BLaER1 (cell line): ENCODE data around the gene KCNB1.
A peak's percentile ranks its signal among the peaks of the same experiment; 100 is the strongest.

Experiments used
- H3K27ac ChIP-seq: shearing (Covaris generic); formaldehyde crosslinking; 2 replicates; pipeline ENCODE4 v1.8.1; 2022
- H3K27me3 ChIP-seq: shearing (Covaris generic); formaldehyde crosslinking; 2 replicates; pipeline ENCODE4 v1.8.1; 2022
- H3K36me3 ChIP-seq: shearing (Covaris generic); formaldehyde crosslinking; 2 replicates; pipeline ENCODE4 v1.8.1; 2022
- H3K4me1 ChIP-seq: shearing (Covaris generic); formaldehyde crosslinking; 2 replicates; pipeline ENCODE4 v1.8.1; 2022
- H3K4me2 ChIP-seq: shearing (Covaris generic); formaldehyde crosslinking; 2 replicates; pipeline ENCODE4 v1.8.1; 2022
- H3K4me3 ChIP-seq: shearing (Covaris generic); formaldehyde crosslinking; 2 replicates; pipeline ENCODE4 v1.8.1; 2022
- H3K9ac ChIP-seq: shearing (Covaris generic); formaldehyde crosslinking; 2 replicates; pipeline ENCODE4 v1.8.1; 2022
- H3K9me3 ChIP-seq: shearing (Covaris generic); formaldehyde crosslinking; 2 replicates; pipeline ENCODE4 v1.8.1; 2022
- H4K20me1 ChIP-seq: shearing (Covaris generic); formaldehyde crosslinking; 2 replicates; pipeline ENCODE4 v1.8.1; 2022
- Cebpa-rat ChIP-seq: shearing (Covaris generic); IDR thresholded peaks from 2 replicates; pipeline ENCODE4 v1.8.1; 2022

The KCNB1 gene

DNA sequence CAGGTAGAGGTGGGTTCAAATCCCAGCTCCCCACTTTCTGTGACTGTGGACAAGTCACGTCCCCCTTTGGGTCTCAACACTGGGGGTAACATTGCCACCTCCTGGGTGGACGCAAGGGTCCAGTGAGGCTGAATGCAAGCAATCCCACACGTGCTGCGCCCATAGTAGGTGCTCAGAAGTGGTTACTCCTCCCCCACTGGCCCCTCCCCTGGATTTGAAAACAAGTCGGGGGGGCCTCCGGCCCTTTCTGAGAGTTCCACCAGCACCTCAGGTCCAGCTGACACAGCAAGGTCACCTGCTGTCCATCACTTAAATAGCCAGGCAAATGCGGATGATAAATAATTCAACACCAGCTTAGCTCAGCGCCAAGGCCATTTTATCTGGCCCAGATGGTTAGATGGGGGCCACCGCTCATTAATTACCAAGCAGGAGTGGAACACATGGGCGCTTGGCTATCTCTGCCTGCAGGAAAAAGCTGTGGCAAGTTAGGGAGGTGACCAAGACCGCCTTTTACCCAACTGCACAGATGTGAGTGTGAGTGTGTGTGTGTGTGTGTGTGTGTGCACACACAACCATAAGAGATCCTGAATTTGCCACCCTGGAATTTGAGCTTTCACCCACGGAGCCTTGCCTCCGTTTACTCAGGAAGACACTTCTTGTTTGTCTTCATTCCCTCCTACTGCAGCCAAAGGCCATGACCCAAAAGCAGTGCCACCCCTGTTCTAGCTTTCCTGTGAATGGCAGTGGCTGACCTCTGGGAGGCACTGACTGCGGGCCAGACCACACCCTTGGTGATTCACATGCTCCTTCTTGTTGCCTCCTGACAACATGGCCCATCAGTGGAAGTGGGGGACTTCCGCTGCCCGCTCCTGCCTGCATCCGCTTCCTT, 34.7 kb upstream of the KCNB1 start:
- no peak overlapping the region for H3K9ac ChIP-seq
- H3K4me3 ChIP-seq, result no peak overlapping the region
- H3K36me3 ChIP-seq, result no peaks in the 10 kb centered on the region
- no peak overlapping the region for H3K4me2 ChIP-seq
- no peaks in the 10 kb centered on the region for H3K9me3 ChIP-seq
- H4K20me1 ChIP-seq, result no peaks in the 10 kb centered on the region
- no peaks in the 10 kb centered on the region for H3K4me1 ChIP-seq
- H3K27me3 ChIP-seq, result no peaks in the 10 kb centered on the region
- no peak overlapping the region for H3K27ac ChIP-seq
- no peak for TF ChIP-seq Cebpa-rat

DNA sequence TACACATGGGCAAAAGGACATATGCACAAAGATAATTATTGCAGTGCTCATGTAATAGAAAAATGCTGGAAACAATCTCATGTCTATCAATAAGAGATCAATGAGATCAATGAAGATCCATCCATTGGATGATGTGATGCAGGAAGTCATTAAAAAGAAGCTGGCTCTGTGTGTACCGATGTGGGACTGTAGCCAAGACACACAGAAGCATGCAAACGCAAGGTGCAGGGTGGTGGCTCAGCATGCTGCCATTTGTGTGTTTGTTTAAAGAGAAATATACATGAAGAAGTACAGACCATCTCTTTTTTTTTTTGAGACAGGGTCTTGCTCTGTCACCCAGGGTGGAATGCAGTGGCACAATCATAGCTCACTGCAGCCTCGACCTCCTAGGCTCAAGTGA, 33.1 kb upstream of the KCNB1 start:
- Histone ChIP-seq H3K4me3 (no peak overlapping the region), H3K9me3 (no peaks in the 10 kb centered on the region), H3K27ac (no peak overlapping the region), H3K4me1 (peaks cover 4% of the 10 kb centered on the region), H4K20me1 (no peaks in the 10 kb centered on the region), H3K36me3 (no peaks in the 10 kb centered on the region), H3K27me3 (no peaks in the 10 kb centered on the region), H3K4me2 (no peak overlapping the region), H3K9ac (no peak overlapping the region)
- TF ChIP-seq Cebpa-rat, result no peak

DNA sequence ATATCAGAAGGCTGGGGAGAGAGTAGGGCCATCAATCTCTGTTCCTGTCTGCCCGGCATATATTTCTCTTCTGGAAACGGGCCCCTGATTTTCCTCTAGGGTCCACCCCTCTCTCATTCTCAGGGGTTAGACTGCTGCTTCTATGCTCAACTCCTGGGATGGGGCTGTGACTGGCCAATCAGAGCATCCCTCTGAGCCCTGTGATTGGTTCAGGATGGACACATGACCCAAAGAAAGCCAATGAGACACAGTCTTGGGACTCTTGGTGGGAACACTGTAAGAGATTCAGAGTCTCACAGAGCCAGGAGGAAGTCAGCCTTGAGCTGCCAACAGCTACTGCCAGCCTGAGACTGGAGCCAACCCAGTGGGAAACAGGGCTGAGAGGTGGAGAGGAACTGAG, 31.0 kb upstream of the KCNB1 start:
- no peaks in the 10 kb centered on the region for H3K27me3 ChIP-seq
- H4K20me1 ChIP-seq, result no peaks in the 10 kb centered on the region
- no peak overlapping the region for H3K4me2 ChIP-seq
- TF ChIP-seq Cebpa-rat, result no peak
- no peak overlapping the region for H3K9ac ChIP-seq
- no peaks in the 10 kb centered on the region for H3K9me3 ChIP-seq
- H3K27ac ChIP-seq, result no peak overlapping the region
- peaks cover 14% of the 10 kb centered on the region for H3K4me1 ChIP-seq
- no peaks in the 10 kb centered on the region for H3K36me3 ChIP-seq
- no peak overlapping the region for H3K4me3 ChIP-seq

DNA sequence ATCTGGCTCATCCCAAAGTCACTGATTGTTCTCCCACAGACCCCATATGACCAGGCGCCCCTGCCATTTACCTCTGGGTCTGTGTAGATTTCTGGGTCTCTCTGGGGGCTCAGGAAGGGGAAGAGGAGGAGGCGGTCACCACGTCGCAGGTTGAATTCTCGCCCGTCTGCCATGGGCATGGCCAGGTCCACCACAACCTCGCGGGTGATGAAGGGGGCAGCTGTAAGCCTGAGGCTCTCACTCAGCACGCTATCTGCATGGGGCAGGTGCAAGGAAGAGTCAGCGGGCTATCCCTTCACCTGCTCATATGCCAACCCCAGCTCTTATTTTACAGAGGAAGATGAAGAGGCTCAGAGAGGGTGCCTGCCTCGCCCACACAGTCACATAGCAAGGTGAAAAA, 30.5 kb upstream of the KCNB1 start:
- H3K9ac ChIP-seq, result no peak overlapping the region
- no peak overlapping the region for H3K4me2 ChIP-seq
- no peaks in the 10 kb centered on the region for H4K20me1 ChIP-seq
- no peak overlapping the region for H3K4me3 ChIP-seq
- H3K9me3 ChIP-seq, result no peaks in the 10 kb centered on the region
- TF ChIP-seq Cebpa-rat, result no peak
- H3K36me3 ChIP-seq, result no peaks in the 10 kb centered on the region
- no peaks in the 10 kb centered on the region for H3K27me3 ChIP-seq
- no peak overlapping the region for H3K27ac ChIP-seq
- H3K4me1 ChIP-seq, result peaks cover 19% of the 10 kb centered on the region

DNA sequence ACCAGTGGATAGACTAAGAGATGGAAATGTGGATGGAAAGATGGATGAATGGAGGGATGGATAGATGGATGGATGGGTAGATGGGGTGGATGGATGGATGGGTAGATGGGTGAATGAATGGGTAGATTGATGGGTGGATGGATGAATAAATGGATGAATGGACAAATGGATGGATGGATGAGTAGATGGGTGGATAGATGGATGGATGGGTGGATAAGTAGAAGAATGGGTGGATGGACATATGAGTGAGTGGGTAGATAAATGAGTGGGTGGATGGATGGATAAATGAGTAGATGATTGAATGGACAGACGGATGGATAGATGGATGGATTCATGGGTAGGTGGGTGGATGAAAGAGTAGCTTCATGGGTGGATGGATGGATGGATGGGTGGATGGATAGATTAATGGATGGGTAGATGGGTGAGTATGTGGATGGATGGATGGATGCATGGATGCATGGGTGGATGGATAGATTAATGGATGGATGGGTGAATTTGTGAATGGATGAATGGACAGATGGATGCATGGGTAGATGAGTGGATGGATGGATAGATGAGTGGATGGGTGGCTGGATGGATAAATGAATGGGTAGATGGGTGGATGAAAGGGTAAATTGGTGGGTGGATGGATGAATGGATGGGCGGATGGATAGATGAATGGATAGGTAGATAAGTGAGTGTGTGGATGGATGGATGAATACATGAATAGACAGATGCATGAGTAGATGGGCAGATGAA, 29.5 kb upstream of the KCNB1 start:
- no peak overlapping the region for H3K9ac ChIP-seq
- H3K27ac ChIP-seq, result no peak overlapping the region
- no peak overlapping the region for H3K4me3 ChIP-seq
- no peak overlapping the region for H3K4me2 ChIP-seq
- no peaks in the 10 kb centered on the region for H3K36me3 ChIP-seq
- no peaks in the 10 kb centered on the region for H3K9me3 ChIP-seq
- H3K4me1 ChIP-seq, result peaks cover 30% of the 10 kb centered on the region
- H4K20me1 ChIP-seq, result no peaks in the 10 kb centered on the region
- no peaks in the 10 kb centered on the region for H3K27me3 ChIP-seq
- TF ChIP-seq Cebpa-rat, result no peak

DNA sequence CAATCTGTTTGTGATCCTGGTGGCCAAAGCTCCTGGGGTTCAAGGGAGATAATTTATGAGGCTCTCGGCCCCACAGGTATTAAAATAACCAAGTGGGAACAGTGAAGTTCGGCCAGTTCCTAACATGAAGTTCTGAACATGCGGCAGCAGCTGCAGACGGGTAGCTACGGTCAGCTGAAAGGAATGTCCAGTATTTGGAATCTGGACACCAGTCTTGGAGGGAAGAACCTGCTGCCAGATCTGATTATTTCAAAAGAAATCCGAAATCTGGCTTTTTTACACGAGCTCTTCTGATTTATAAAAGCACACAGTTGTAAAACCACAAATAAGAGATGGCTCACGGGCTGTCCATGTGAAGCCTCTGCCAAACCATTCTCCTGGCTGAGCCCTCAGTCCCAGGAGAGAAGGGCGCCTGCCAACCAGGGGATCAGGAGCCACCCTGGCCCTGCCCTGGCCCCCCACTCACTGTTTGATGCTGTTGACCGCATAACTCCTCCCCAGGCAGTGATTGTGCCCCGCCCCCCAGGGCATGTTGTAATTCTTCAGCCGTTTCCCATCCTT, 28.2 kb upstream of the KCNB1 start:
- Histone ChIP-seq H3K4me1 (peaks cover 42% of the 10 kb centered on the region), H3K9ac (no peak overlapping the region), H3K27me3 (no peaks in the 10 kb centered on the region), H3K4me2 (peak overlapping the region; percentile 30), H3K27ac (no peak overlapping the region), H4K20me1 (0 out of 2 replicates have a peak, but pooled peaks cover 4% of the 10 kb centered on the region), H3K9me3 (no peaks in the 10 kb centered on the region), H3K4me3 (no peak overlapping the region), H3K36me3 (no peaks in the 10 kb centered on the region)
- no peak for TF ChIP-seq Cebpa-rat

DNA sequence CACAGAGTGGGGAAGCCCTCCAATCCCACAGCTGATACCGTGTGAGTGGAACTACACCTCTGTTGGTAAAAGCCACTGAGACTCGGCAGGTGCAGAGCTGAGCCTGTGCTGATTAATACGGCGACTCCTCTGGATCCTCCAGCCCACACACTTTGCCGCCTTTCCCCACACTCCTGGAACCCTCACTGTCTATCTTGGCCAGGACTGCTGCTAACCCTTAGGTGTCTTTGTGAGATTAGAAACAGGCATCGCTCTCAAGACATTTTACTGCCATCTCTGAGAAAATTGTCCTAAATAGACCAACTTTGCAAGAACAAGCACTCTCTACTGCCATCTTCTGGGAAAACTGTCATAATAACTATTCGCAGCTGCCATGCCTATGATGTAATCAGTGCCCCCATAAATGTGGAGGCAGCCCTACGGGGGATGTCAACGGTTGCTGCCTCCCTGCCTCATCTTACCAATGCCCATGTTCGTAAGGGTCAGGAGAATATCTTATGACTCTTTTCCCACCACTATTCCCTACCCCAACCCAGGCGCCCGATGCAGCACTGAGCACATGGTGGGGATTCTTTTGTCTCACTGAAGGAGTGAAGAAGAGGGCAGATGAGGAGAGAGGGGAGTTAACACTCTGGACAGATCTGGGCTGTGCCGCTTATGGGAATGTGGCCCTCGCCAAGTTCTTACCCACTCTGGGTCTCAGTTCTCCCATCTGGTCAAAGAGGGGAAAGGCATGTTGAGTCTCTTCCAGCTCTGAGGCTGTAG, 26.1 kb upstream of the KCNB1 start:
- Histone ChIP-seq H3K27ac (no peak overlapping the region), H3K36me3 (no peaks in the 10 kb centered on the region), H3K4me3 (no peak overlapping the region), H4K20me1 (0 out of 2 replicates have a peak, but pooled peaks cover 7% of the 10 kb centered on the region), H3K9ac (no peak overlapping the region), H3K9me3 (no peaks in the 10 kb centered on the region), H3K4me1 (peaks cover 62% of the 10 kb centered on the region), H3K4me2 (peak overlapping the region; percentile 24; the same call in 1 of the 2 replicates), H3K27me3 (no peaks in the 10 kb centered on the region)
- peak; percentile 84 for TF ChIP-seq Cebpa-rat

DNA sequence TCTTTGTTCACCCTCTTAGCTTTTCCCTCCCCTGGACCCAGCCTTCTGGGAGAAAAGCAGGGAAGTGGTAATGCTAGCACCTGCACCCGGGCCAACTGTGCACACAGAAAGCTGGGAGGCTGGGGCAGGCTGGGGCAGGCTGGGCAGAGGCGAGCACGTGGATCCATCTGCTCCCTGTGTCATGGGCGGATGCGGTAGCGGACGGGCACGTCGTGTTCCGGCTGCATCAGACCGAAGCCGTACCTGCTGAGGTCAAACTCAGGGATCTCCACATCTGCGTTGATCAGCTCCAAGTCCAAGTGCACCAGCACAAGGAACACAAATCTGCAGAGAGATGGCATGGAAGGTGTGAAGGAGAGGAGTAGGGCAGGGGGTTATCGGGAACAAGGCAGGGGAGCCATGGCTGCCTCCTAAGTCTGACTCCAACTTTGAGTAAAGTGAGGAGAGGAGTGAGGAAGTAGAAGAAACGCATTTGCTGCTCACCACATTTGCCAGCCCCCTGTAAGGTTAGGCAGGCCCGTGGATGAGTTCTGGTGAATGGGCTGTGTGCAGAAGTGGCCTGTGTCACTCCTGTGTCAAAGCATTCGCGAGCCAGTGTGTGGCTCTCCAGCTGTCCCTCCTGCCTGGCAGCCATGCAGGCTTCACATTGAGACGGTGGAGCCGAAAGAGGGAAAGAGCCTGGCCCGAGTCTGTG, 25.4 kb upstream of the KCNB1 start:
- H3K36me3 ChIP-seq, result no peaks in the 10 kb centered on the region
- H3K9me3 ChIP-seq, result no peaks in the 10 kb centered on the region
- H4K20me1 ChIP-seq, result 0 out of 2 replicates have a peak, but pooled peaks cover 7% of the 10 kb centered on the region
- no peaks in the 10 kb centered on the region for H3K27me3 ChIP-seq
- peaks cover 67% of the 10 kb centered on the region for H3K4me1 ChIP-seq
- H3K4me3 ChIP-seq, result no peak overlapping the region
- H3K9ac ChIP-seq, result no peak overlapping the region
- H3K4me2 ChIP-seq, result peak overlapping the region; percentile 24
- H3K27ac ChIP-seq, result no peak overlapping the region
- no peak for TF ChIP-seq Cebpa-rat

DNA sequence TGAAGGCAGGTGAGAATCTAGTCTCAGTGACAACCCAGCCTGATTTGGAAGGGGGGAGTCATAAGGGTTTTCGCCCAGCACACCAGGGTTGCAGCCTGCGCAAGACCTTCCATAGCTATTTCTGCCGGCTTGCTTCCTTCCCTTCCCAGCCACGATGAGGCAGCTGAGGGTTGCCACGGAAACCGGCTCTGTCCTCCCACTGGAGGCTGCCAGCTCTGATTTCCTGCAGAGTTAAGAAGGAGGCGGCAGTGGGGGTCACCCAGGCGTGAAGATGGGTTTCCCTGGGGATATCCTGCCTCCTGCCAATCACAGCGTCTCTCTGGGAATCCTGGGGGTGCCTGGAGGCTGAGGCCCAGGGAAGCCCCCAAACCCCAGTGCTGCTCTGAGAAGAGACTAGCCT, 23.1 kb upstream of the KCNB1 start:
- H3K4me2 ChIP-seq, result peak overlapping the region; percentile 85
- 0 out of 2 replicates have a peak overlapping the region, but pooled peaks have one; percentile 22 for H3K4me3 ChIP-seq
- H4K20me1 ChIP-seq, result 0 out of 2 replicates have a peak, but pooled peaks cover 7% of the 10 kb centered on the region

More for the DNA sequence above, 23.1 kb upstream of the KCNB1 start:
- no peak overlapping the region for H3K9ac ChIP-seq
- H3K36me3 ChIP-seq, result no peaks in the 10 kb centered on the region
- H3K27me3 ChIP-seq, result no peaks in the 10 kb centered on the region
- H3K4me1 ChIP-seq, result peaks cover 62% of the 10 kb centered on the region
- H3K9me3 ChIP-seq, result peaks cover 3% of the 10 kb centered on the region; the same call in 1 of the 2 replicates
- no peak overlapping the region for H3K27ac ChIP-seq
- no peak for TF ChIP-seq Cebpa-rat
